H1 (cell line): Measurements from ENCODE around the gene MCM8. TPM values are rescaled to one million over a fixed set of nuclear protein-coding genes. Genes with fewer than 3 reads are reported as not detected.
A peak's percentile ranks its signal among the peaks of the same experiment; 100 is the strongest.

Experiments
- CTCF ChIA-PET: fragments of 300-600 bp; sonication (Branson Sonifier 250); formaldehyde crosslinking; loops from one replicate; lab custom pipeline; 2021; ENCODE audit not compliant: partially characterized antibody; lab: Charles Lee
- POLR2A ChIA-PET: fragments of 300-600 bp; sonication (Branson Sonifier 250); formaldehyde crosslinking; loops from one replicate; lab custom pipeline; 2021; ENCODE audit warnings: inconsistent platforms; ENCODE audit not compliant: partially characterized antibody; lab: Charles Lee
- DNase-seq, 2 experiments: peaks; one replicate each; pipeline versions ENCODE4 v3.0.0 to v3.0.0-alpha.2; 2010 to 2022; ENCODE audit warnings: low spot score in 2 of 2, low read depth in 1 of 2, mixed read lengths in 1 of 2
- FAIRE-seq: peaks from 2 replicates; lab custom pipeline; 2011; peaks lifted over from hg19 to GRCh38; lab: Jason Lieb, UNC
- H2AFZ ChIP-seq: 2 replicates; pipeline ENCODE4 v1.8.1; 2012; ENCODE audit warnings: low read length, inconsistent platforms
- H2AK5ac ChIP-seq: 2 replicates; pipeline ENCODE4 v1.6.1; 2013; ENCODE audit warnings: low read depth, low read length
- H2BK120ac ChIP-seq: replicated peaks from 2 replicates; pipeline ENCODE3; 2013; ENCODE audit warnings: low read depth, low read length, inconsistent platforms
- H2BK12ac ChIP-seq: 2 replicates; pipeline ENCODE4 v1.6.1; 2013; ENCODE audit warnings: low read depth, low read length
- H2BK15ac ChIP-seq: 2 replicates; pipeline ENCODE4 v1.6.1; 2013; ENCODE audit warnings: low read length
- H2BK20ac ChIP-seq: 2 replicates; pipeline ENCODE4 v1.6.1; 2013; ENCODE audit warnings: low read length
- H2BK5ac ChIP-seq: 2 replicates; pipeline ENCODE4 v1.6.1; 2013; ENCODE audit warnings: low read depth, low read length
- H3K14ac ChIP-seq: 2 replicates; pipeline ENCODE4 v1.6.1; 2013; ENCODE audit warnings: inconsistent platforms; ENCODE audit not compliant: insufficient read length
- H3K18ac ChIP-seq: 2 replicates; pipeline ENCODE4 v1.6.1; 2013; ENCODE audit warnings: low read length; ENCODE audit errors: extremely low read depth
- H3K23ac ChIP-seq: 2 replicates; pipeline ENCODE4 v1.6.1; 2013; ENCODE audit warnings: inconsistent platforms; ENCODE audit not compliant: insufficient read length
- H3K23me2 ChIP-seq: 2 replicates; pipeline ENCODE4 v1.6.1; 2013; ENCODE audit warnings: low read depth, low read length
- H3K27ac ChIP-seq: 2 replicates; pipeline ENCODE4 v1.6.1; 2011; ENCODE audit warnings: low read depth, low read length, inconsistent platforms
- H3K27me3 ChIP-seq, 4 experiments: replicated peaks in 1 of 4; 1 replicate in 1 of 4; 2 replicates in 3 of 4; pipeline versions ENCODE4 v1.6.1 to v1.8.1; 2011 to 2013; ENCODE audit warnings: low read length in 3 of 4, mild to moderate bottlenecking in 3 of 4, inconsistent platforms in 2 of 4, mixed read lengths in 2 of 4, moderate library complexity in 1 of 4; ENCODE audit not compliant: control insufficient read depth in 3 of 4, insufficient read depth in 3 of 4; ENCODE audit errors: extremely low read depth in 1 of 4
- H3K36me3 ChIP-seq, 4 experiments: 2 replicates each; pipeline versions ENCODE4 v1.6.1 to v1.8.1; 2011 to 2013; ENCODE audit warnings: mild to moderate bottlenecking in 4 of 4, low read length in 3 of 4, moderate library complexity in 2 of 4, control low read depth in 1 of 4, inconsistent platforms in 1 of 4; ENCODE audit not compliant: insufficient read depth in 4 of 4, control insufficient read depth in 2 of 4
- H3K4ac ChIP-seq: replicated peaks from 2 replicates; pipeline ENCODE3; 2013; ENCODE audit warnings: low read length, low read depth, mixed read lengths, inconsistent platforms; ENCODE audit not compliant: insufficient read length
- H3K4me1 ChIP-seq, 4 experiments: replicated peaks in 1 of 4; 1 replicate in 1 of 4; 2 replicates in 3 of 4; pipeline versions ENCODE4 v1.6.1 to v1.8.1; 2011 to 2013; ENCODE audit warnings: low read length in 3 of 4, inconsistent platforms in 2 of 4, mixed read lengths in 1 of 4; ENCODE audit not compliant: insufficient read depth in 4 of 4, control insufficient read depth in 3 of 4
- H3K4me2 ChIP-seq, 2 experiments: 2 replicates each; pipeline versions ENCODE4 v1.6.1 to v1.8.1; 2011 to 2013; ENCODE audit warnings: low read depth in 2 of 2, low read length in 2 of 2, control low read depth in 1 of 2, inconsistent platforms in 1 of 2, mild to moderate bottlenecking in 1 of 2; ENCODE audit not compliant: insufficient read depth in 1 of 2
- H3K4me3 ChIP-seq, 4 experiments: fragments of 200-600, 300-600 bp in 1 of 4; sonication (generic), shearing (Covaris generic), sonication (Bioruptor Twin) in 1 of 4; 2 replicates each; pipeline versions ENCODE4 v1.5.1 to v1.8.1; 2011 to 2016; ENCODE audit warnings: low read length in 4 of 4, low read depth in 3 of 4, control low read depth in 2 of 4, inconsistent platforms in 2 of 4, mild to moderate bottlenecking in 2 of 4, mixed read lengths in 1 of 4, moderate library complexity in 1 of 4; ENCODE audit not compliant: insufficient read depth in 2 of 4; ENCODE audit errors: extremely low read depth in 1 of 4
- H3K56ac ChIP-seq: replicated peaks from 2 replicates; pipeline ENCODE3; 2013; ENCODE audit warnings: low read depth, mild to moderate bottlenecking, mixed read lengths, low read length, inconsistent platforms; ENCODE audit not compliant: insufficient read length
- H3K79me1 ChIP-seq: 2 replicates; pipeline ENCODE4 v1.6.1; 2013; ENCODE audit warnings: low read depth, low read length, control low read depth
- H3K79me2 ChIP-seq, 2 experiments: 2 replicates each; pipeline versions ENCODE4 v1.6.1 to v1.8.1; 2012 to 2013; ENCODE audit warnings: low read length in 2 of 2, mild to moderate bottlenecking in 2 of 2, inconsistent platforms in 1 of 2; ENCODE audit not compliant: insufficient read depth in 2 of 2, control insufficient read depth in 1 of 2
- H3K9ac ChIP-seq, 4 experiments: replicated peaks in 1 of 4; 1 replicate in 1 of 4; 2 replicates in 3 of 4; pipeline versions ENCODE4 v1.6.1 to v1.8.1; 2011 to 2013; ENCODE audit warnings: low read depth in 3 of 4, low read length in 3 of 4, control low read depth in 2 of 4, mild to moderate bottlenecking in 2 of 4, moderate library complexity in 2 of 4, inconsistent platforms in 1 of 4; ENCODE audit errors: extremely low read depth in 1 of 4
- H3K9me3 ChIP-seq, 2 experiments: 2 replicates each; pipeline versions ENCODE4 v1.6.1 to v1.8.1; 2012 to 2013; ENCODE audit warnings: mild to moderate bottlenecking in 2 of 2, moderate library complexity in 2 of 2, control low read depth in 1 of 2, inconsistent platforms in 1 of 2, low read depth in 1 of 2, low read length in 1 of 2, mixed read lengths in 1 of 2; ENCODE audit not compliant: insufficient read depth in 2 of 2
- H4K20me1 ChIP-seq, 2 experiments: replicated peaks in 1 of 2; 2 replicates each; pipeline versions ENCODE3 to v1.8.1; 2011 to 2013; ENCODE audit warnings: inconsistent platforms in 2 of 2, low read length in 2 of 2, mild to moderate bottlenecking in 1 of 2; ENCODE audit not compliant: insufficient read depth in 2 of 2, control insufficient read depth in 1 of 2
- H4K5ac ChIP-seq: 2 replicates; pipeline ENCODE4 v1.6.1; 2013; ENCODE audit warnings: low read length, low read depth, mixed read lengths, inconsistent platforms; ENCODE audit not compliant: insufficient read length
- H4K8ac ChIP-seq: 2 replicates; pipeline ENCODE4 v1.8.0; 2013; ENCODE audit warnings: mild to moderate bottlenecking, moderate library complexity, low read length, inconsistent platforms; ENCODE audit not compliant: insufficient read depth; ENCODE audit errors: extremely low read depth
- H4K91ac ChIP-seq: replicated peaks from 2 replicates; pipeline ENCODE3; 2013; ENCODE audit warnings: low read length, mixed read lengths, inconsistent platforms; ENCODE audit not compliant: insufficient read length
- SP1 ChIP-seq: IDR thresholded peaks from 2 replicates; pipeline ENCODE4 v1.6.1; 2011; ENCODE audit warnings: low read depth, low read length
- SP4 ChIP-seq: IDR thresholded peaks from 2 replicates; pipeline ENCODE4 v1.6.1; 2012; ENCODE audit warnings: low read length, inconsistent platforms
- WGBS, 2 experiments: shearing (Covaris generic) in 1 of 2; methylation state at CpG; one replicate each; pipeline versions ENCODE4 v1.1.6 to v1.1.7; 2013 to 2015; ENCODE audit warnings: low lambda C conversion rate in 2 of 2, mixed read lengths in 2 of 2, inconsistent platforms in 1 of 2, low coverage in 1 of 2, missing lambda C conversion rate in 1 of 2; ENCODE audit not compliant: insufficient replicate concordance in 2 of 2, insufficient coverage in 1 of 2, insufficient read length in 1 of 2; ENCODE audit errors: extremely low coverage in 1 of 2, missing lambda C conversion rate in 1 of 2; 5-methylcytosine and 5-hydroxymethylcytosine counted together
- polyA plus RNA-seq, 7 experiments: library from polyadenylated mRNA; depleted of rRNA in 3 of 7; stranded (reverse) in 5 of 7; unstranded in 2 of 7; fragments of >200 nt in 5 of 7; fragments of 200-250 nt in 2 of 7; gene quantifications; 1 replicate in 5 of 7; 2 replicates in 1 of 7; 4 replicates in 1 of 7; pipeline versions ENCODE4 v1.2.1 to v1.2.3, GENCODE V29; 2011 to 2013; ENCODE audit warnings: missing spikeins in 2 of 7, mixed read lengths in 2 of 7
- total RNA-seq: library from RNA; stranded (reverse); fragmentation: NEBNext Ultra II Directional; extraction: Animal tissue kit (Norgen Biotek cat#: 25700); gene quantifications from 2 replicates; pipeline ENCODE4 v1.2.1, GENCODE V29; 2021

The MCM8 gene
- total and polyA plus RNA-seq, 2 of the 8 experiments (the other 6 are each of a cell fraction or from before 2014, with no cell fraction given), result 7.1 to 31.9 TPM

GRCh38 chr20:5910186-5910585 is 40.3 kb upstream of the MCM8 start:
- Histone ChIP-seq H2BK5ac (no peak overlapping the region), H3K36me3 (no peaks in the 10 kb centered on the region), H3K27ac (no peak overlapping the region), H3K23me2 (peaks cover 5% of the 10 kb centered on the region; the same call in 1 of the 2 replicates), H2BK12ac (no peak overlapping the region), H2AFZ (0 out of 2 replicates have a peak overlapping the region, but pooled peaks have one; percentile 12), H3K14ac (no peak overlapping the region), H3K4ac (no peak overlapping the region), H4K20me1 (no peaks in the 10 kb centered on the region), H2BK120ac (no peak overlapping the region), H3K4me1 (peaks cover 0 to 3% (median 0%) of the 10 kb centered on the region in 4 experiments; a peak in 1 of 7 replicates), H3K79me1 (no peaks in the 10 kb centered on the region), H2BK20ac (no peak overlapping the region), H3K23ac (no peak overlapping the region), H4K5ac (no peak overlapping the region), H3K9me3 (no peaks in the 10 kb centered on the region), H3K18ac (no peak overlapping the region), H3K4me2 (no peak overlapping the region; a peak in 1 of 4 replicates), H2BK15ac (no peak overlapping the region), H4K8ac (no peak overlapping the region), H3K4me3 (no peak overlapping the region), H3K27me3 (no peaks in the 10 kb centered on the region; a peak in 1 of 7 replicates), H4K91ac (no peak overlapping the region), H2AK5ac (no peak overlapping the region), H3K79me2 (no peaks in the 10 kb centered on the region), H3K56ac (no peak overlapping the region), H3K9ac (no peak overlapping the region; a peak in 1 of 7 replicates)
- ChIA-PET CTCF (interaction anchor here (1.3 kb wide), 1 partner anchor 26 kb away, joined by 4 read pairs; no protein-coding TSS in a partner anchor), POLR2A (no interaction called here)
- WGBS, 2 experiments, result 79% methylated on average over 6 of the region's 6 CpGs; no CpG with 5 or more reads in 1 of the 2 experiments
- FAIRE-seq, result no peak
- no peak for DNase-seq
- TF ChIP-seq SP1 (no peak), SP4 (no peak)
